Skeletal muscle satellite cell (primary cell): Measurements from ENCODE around the gene ZNF655.
"Not testable (repeated sequence)": the region's sequence is repeated elsewhere in the genome, so short reads cannot be mapped to it uniquely, and the experiment has no call there.

Experiments
- H3K27me3 ChIP-seq: 2 replicates; pipeline ENCODE4 v1.7.0; 2013; ENCODE audit warnings: low read length; ENCODE audit not compliant: control insufficient read depth, insufficient read depth
- H3K36me3 ChIP-seq: 2 replicates; pipeline ENCODE4 v1.7.0; 2013; ENCODE audit warnings: mild to moderate bottlenecking, control low read depth, low read length; ENCODE audit not compliant: insufficient read depth
- H3K4me1 ChIP-seq: 2 replicates; pipeline ENCODE4 v1.7.0; 2013; ENCODE audit warnings: low read length; ENCODE audit not compliant: control insufficient read depth, insufficient read depth
- H3K4me2 ChIP-seq: 2 replicates; pipeline ENCODE4 v1.7.0; 2013; ENCODE audit warnings: mild to moderate bottlenecking, low read length
- H3K4me3 ChIP-seq: 2 replicates; pipeline ENCODE4 v1.7.0; 2013; ENCODE audit warnings: low read length
- H3K9ac ChIP-seq: 2 replicates; pipeline ENCODE4 v1.7.0; 2013; ENCODE audit warnings: mild to moderate bottlenecking, low read depth, low read length, moderate library complexity
- H3K9me3 ChIP-seq: replicated peaks from 2 replicates; pipeline ENCODE4 v1.7.0; 2013; ENCODE audit warnings: mild to moderate bottlenecking, control low read depth, low read length

The ZNF655 gene

DNA sequence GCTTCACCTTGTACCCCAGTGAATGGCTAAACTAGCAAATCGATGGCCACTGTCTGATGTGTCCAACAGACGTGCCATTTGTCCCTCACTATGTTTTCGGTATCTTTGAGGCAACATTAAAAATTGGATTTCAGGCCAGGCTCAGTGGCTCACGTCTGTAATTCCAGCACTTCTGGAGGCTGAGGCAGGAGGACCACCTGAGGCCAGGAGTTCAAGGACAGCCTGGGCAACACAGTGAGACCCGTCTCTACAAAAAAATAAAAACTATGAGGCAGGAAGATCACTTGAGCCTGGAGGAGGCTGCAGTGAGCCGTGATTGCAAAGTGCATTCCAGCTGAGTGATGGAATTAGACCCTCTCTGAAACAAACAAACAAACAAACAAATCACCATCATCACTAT, 14.5 kb upstream of the ZNF655 start:
- Histone ChIP-seq H3K9me3 (peaks cover 10% of the 10 kb centered on the region), H3K36me3 (peaks cover 19% of the 10 kb centered on the region), H3K4me2 (no peak overlapping the region), H3K4me3 (no peak overlapping the region), H3K27me3 (no peaks in the 10 kb centered on the region), H3K9ac (no peak overlapping the region), H3K4me1 (no peaks in the 10 kb centered on the region)

DNA sequence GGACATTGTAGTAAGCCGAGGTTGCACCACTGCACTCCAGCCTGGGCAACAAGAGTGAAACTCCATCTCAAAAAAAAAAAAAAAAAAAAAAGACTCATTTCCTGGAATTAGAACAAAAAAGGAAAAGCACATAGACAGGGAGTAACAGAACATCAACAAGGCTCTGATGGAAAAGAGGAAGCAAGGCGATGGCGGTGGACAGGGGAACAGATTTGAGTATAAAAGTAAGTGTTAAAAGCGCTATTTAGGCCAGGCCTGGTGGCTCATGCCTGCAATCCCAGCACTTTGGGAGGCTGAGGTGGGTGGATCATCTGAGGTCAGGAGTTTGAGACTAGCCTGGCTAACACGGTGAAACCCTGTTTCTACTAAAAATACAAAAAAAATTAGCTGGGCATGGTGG, 13.1 kb upstream of the ZNF655 start:
- not testable (repeated sequence) for H3K27me3 ChIP-seq, H3K9ac ChIP-seq, H3K4me3 ChIP-seq, H3K4me2 ChIP-seq, H3K9me3 ChIP-seq, H3K4me1 ChIP-seq
- H3K36me3 ChIP-seq = peaks cover 22% of the 10 kb centered on the region

DNA sequence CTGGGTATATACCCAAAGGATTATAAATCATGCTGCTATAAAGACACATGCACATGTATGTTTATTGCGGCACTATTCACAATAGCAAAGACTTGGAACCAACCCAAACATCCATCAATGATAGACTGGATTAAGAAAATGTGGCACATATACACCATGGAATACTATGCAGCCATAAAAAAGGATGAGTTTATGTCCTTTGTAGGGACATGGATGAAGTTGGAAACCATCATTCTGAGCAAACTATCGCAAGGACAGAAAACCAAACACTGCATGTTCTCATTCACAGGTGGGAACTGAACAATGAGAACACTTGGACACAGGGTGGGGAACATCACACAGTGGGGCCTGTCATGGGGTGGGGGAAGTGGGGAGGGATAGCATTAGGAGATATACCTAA, 8.9 kb upstream of the ZNF655 start:
- H3K9ac ChIP-seq, H3K4me2 ChIP-seq, H3K4me3 ChIP-seq, H3K9me3 ChIP-seq, H3K27me3 ChIP-seq: not testable (repeated sequence)
- Histone ChIP-seq H3K36me3 (peaks cover 27% of the 10 kb centered on the region), H3K4me1 (peaks cover 11% of the 10 kb centered on the region)

DNA sequence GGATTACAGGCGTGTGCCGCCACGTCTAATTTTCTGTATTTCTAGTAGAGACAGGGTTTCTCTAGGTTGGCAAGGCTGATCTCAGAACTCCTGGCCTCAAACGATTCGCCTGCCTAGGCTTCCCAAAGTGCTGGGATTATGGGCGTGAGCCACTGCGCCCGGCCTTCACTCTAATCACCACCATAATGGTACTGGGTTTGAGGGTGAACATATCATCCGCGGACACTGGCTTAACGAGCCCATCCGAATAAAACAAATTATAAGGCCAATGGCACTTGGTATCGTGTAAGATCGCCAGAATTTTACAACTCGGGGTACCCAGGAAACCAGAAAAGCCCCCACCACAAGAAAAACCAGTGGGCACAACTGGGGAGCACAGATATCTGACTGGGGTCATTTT, 7.1 kb upstream of the ZNF655 start:
- H3K4me1 ChIP-seq = peaks cover 11% of the 10 kb centered on the region
- H3K4me3 ChIP-seq = peak overlapping the region; percentile 89
- H3K4me2 ChIP-seq = peak overlapping the region; percentile 86
- H3K9ac ChIP-seq = peak overlapping the region; percentile 96
- H3K36me3 ChIP-seq = peaks cover 31% of the 10 kb centered on the region
- no peaks in the 10 kb centered on the region for H3K27me3 ChIP-seq
- H3K9me3 ChIP-seq = no peaks in the 10 kb centered on the region

DNA sequence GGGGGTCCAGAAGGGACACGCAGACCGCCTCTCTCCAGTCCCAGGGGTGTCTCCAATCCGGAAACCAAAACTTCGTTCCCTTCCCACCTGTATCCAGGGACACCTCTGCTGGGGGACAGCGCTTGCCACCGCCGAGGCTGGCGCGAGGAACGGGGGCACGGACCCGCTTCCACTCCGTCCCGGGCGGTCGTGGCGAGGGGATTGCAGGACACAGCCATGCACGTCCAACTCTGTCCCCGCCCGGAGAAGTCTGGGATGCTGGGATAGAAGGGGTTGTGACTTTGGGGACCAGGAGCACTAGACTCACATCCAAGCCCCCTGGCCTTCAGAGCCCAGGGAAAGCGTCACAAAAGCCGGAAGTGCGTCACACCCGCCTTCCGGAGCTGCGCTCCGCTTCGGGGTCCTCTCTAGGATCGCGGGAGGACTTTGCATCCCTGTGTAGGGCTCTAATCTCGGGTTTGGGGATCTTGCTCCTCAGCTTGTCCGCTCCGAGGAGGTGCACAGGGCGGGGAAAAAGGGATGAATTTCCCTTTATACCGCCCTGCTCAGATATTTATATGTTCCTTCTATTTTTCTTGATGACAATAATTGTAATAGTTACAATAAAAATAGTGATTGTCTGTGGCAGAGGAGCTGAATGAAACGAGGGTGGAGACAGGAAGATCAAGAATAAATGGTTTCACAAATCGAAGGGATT, 6.5 kb upstream of the ZNF655 start, which contains the start of gene FAM200A:
Gene FAM200A, minus strand, starts transcription at position 348 of the 697 bp plus-strand sequence. CDS start 3,707 bp downstream, outside the sequence.
- Histone ChIP-seq H3K9ac (peak within 1 kb of the TSS; percentile 96), H3K4me2 (peak within 1 kb of the TSS; percentile 86), H3K4me3 (peak within 1 kb of the TSS; percentile 89), H3K36me3 (peaks cover 26% of the 10 kb centered on the region), H3K27me3 (no peaks in the 10 kb centered on the region), H3K9me3 (no peaks in the 10 kb centered on the region), H3K4me1 (peaks cover 11% of the 10 kb centered on the region)

DNA sequence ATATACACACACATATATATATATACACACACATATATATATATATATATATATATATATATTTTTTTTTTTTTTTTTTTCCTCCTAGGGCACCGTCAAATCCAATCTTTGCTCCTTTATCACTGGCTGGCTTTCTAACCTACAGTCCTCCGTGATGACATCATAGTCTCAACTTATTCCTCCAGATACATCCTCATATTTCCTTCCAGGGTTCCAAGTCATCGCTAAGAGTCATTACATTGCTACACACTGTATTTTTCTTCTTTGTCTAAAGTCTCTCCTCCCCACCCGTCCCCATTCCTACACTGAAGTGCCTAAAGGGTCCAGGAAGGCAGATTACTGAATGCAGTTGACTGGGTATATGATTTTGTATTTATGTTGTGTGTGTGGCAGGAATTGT, 5.4 kb upstream of the ZNF655 start:
- no peak overlapping the region for H3K9ac ChIP-seq
- H3K27me3 ChIP-seq = no peaks in the 10 kb centered on the region
- H3K36me3 ChIP-seq = peaks cover 15% of the 10 kb centered on the region
- peaks cover 16% of the 10 kb centered on the region for H3K4me1 ChIP-seq
- no peak overlapping the region for H3K4me2 ChIP-seq
- no peak overlapping the region for H3K4me3 ChIP-seq
- no peaks in the 10 kb centered on the region for H3K9me3 ChIP-seq

DNA sequence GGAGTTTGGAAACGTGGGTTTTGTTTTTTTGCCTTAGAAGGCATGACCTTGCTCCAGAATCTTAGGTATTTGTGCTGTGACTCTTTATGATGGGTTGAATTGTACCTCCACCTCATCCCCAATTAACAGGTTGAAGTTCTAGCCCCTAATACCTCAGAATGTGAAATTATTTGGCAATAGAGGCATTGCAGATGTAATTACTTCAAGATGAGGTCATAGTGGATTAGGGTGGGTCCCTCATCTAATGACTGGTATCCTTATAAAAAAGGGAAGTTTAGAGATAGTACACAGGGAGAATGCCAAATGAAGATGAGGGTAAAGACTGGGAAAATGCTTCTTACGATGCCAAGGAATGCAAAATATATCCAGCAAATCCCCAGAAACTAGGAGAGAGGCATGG, 3.5 kb upstream of the ZNF655 start:
- peaks cover 10% of the 10 kb centered on the region for H3K36me3 ChIP-seq
- no peaks in the 10 kb centered on the region for H3K27me3 ChIP-seq
- H3K9me3 ChIP-seq = no peaks in the 10 kb centered on the region
- peaks cover 16% of the 10 kb centered on the region for H3K4me1 ChIP-seq
- no peak overlapping the region for H3K4me3 ChIP-seq
- H3K9ac ChIP-seq = no peak overlapping the region
- H3K4me2 ChIP-seq = no peak overlapping the region

DNA sequence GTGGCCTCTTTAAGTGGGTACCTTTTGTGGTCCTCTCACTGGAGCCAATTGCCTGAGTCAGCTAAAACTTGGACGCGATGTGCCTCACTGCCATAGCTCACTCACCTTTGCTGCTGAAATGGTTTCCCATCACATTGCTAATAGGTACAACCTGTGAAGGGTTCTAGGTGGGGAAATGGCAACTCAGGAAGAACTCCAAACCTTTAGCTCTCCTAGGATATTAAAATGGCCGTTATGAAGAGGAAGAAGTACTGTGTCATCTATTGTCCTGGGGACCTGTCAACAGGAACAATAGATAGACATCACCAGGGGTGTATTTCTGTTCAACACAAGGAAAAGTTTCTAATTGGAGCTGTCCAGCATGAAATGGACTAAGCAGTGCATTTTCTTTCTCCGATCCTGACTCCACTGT, 1.2 kb upstream of the ZNF655 start:
- peak overlapping the region; percentile 88 for H3K4me2 ChIP-seq
- peaks cover 32% of the 10 kb centered on the region for H3K4me1 ChIP-seq
- H3K9me3 ChIP-seq = no peaks in the 10 kb centered on the region
- peaks cover 32% of the 10 kb centered on the region for H3K36me3 ChIP-seq
- no peaks in the 10 kb centered on the region for H3K27me3 ChIP-seq
- H3K4me3 ChIP-seq = peak overlapping the region; percentile 86
- H3K9ac ChIP-seq = peak overlapping the region; percentile 94

DNA sequence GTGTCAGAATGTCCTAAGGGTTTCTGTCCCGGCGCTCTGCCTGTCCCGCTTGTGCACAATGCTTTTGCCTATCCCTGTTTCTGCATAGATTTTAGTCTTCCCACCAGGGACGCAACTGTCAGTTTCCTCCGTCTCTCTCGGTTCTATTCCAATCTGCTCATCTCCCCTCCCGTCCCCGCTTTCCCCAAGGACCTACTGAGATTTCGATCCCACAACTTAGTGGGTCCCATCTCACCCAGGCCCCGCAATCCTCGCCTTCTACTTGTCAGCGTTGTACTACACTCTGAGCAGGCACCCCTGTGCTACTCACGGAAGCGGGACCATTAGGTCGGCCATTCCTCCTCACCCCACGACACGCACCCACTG, 519 bp upstream of the ZNF655 start:
- Histone ChIP-seq H3K4me2 (peak overlapping the region; percentile 88), H3K27me3 (no peaks in the 10 kb centered on the region), H3K9me3 (no peaks in the 10 kb centered on the region), H3K36me3 (peaks cover 36% of the 10 kb centered on the region), H3K4me1 (peaks cover 32% of the 10 kb centered on the region), H3K9ac (peak overlapping the region; percentile 94), H3K4me3 (peak overlapping the region; percentile 86)

DNA sequence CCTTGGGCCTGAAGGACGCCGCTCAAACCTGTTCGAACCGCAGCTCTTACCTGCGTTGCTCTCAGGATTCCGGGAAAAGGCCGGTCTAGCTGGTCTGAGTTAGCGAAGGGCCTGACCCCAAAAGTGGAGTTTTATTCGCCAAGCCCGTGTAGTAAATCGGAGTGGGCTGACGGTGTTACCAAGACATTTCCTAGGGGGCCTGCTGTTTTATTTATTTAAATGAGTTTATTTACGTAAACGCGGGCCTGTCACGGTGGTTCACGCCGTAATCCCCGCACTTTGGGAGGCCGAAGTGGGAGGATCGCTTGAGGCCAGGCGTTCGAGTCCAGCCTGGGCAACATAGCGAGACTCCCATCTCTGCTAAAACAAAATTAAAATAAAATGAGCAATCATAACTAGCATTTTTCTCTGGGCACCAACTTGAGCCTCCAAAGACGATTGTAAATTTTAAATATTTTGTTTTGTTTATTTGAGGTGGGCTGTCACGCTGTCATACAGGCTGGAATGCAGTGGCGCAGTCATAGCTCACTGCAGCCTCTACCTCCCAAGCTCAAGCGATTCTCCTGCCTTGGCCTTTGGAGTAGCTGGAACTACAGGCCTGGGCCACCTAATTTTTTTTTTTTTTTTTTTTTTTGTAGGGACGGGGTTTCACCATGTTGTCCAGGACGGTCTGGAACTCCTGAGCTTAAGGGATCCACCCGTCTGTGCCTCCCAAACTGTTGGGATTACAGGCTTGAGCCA, 903 bp downstream of the ZNF655 start:
- Histone ChIP-seq H3K4me1 (peaks cover 44% of the 10 kb centered on the region), H3K27me3 (no peaks in the 10 kb centered on the region), H3K4me2 (peak overlapping the region; percentile 88), H3K36me3 (peaks cover 41% of the 10 kb centered on the region), H3K9ac (peak overlapping the region; percentile 94), H3K4me3 (peak overlapping the region; percentile 86), H3K9me3 (no peaks in the 10 kb centered on the region)

DNA sequence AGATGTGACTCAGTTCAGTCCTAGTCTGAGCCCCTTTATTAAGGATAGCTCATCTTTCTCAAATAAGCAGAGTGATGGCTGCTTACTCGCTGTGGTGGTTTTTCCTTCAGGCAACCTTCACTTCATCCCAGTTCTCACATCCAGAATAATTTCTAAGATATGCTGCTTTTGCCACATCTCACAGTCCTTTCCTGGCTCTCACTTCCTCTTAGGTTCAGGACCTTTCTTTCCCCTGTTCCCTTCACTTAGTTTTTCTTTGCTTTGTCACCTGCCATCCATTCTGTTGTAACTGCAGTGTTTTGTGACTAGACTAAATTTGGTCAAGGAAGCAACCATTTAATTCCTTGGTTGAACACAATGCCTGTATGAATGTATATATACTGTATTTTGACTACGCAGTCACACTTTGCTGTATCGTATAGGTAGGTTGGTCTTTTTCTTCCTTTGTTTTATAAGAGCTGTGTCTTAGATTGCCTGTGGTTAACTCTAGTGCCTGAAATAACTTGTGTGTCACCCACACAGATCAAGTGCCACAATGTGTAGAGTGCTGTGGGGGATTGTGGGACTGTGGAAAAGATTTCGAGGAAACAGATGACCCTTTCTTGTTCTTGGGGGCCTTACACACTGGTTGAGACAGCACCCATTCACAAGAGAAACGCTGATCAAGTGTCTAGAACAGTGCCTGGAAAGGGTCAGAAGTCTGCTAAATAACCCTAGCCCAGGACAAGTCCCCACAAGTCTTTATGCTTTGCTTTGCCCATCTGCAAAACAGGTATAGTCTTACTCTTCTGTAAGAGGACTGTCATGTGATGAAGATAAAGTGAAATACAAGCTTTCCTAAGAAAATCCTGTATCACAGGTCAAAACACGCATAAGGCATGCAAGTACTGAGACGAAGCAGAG, 2.6 kb downstream of the ZNF655 start:
- H3K9me3 ChIP-seq = no peaks in the 10 kb centered on the region
- H3K4me3 ChIP-seq = no peak overlapping the region
- peaks cover 45% of the 10 kb centered on the region for H3K4me1 ChIP-seq
- peak overlapping the region; percentile 88 for H3K4me2 ChIP-seq
- H3K36me3 ChIP-seq = peaks cover 56% of the 10 kb centered on the region
- no peaks in the 10 kb centered on the region for H3K27me3 ChIP-seq
- peak overlapping the region; percentile 32 for H3K9ac ChIP-seq
